Measurements from ENCODE around the gene NEMP1. TPM values are rescaled to one million over a fixed set of nuclear protein-coding genes. Genes with fewer than 3 reads are reported as not detected.

The NEMP1 gene
- total and polyA plus RNA-seq, 10 of the 15 experiments (the other 5 are each of a cell fraction or from before 2014, with no cell fraction given): 4.0 to 45.9 (median 19.8) TPM

DNA sequence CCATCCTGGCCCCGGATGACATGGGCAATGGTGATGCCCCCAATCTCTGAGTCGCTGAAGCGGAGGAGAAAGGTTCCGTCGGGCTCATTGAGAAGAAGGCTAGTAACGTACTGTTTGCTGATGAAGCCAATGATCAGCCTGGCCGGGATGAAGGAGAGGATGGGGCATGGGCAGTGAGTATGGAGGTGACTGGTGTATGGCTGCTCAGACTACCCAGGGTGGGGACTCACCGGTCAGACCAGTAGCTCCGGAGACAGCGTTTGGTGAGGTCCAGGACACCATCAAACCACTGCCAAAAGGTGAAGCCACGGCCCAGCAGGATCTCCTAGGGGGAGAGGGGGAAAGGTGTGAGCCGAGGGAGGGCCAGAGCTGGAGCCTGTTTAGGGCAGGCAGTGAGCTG is 21.2 kb upstream of the NEMP1 start:
- in situ Hi-C loops (cut with MboI) (no loop called here), intact Hi-C loops (cut with micrococcal nuclease; ENCODE audit: unreplicated experiment) (no loop called here)
- BruUV-seq (replicated peaks): no TSS peak
- DNase-seq (ENCODE audit: low read depth, low spot score): no peak
- SMC1A ChIA-PET (ENCODE audit: uncharacterized antibody, unreplicated experiment): interaction anchor here (10.4 kb wide), 1 partner anchor 9 kb away, joined by 120 read pairs; the partner anchor contains the start of gene STAT6
- Histone ChIP-seq H3K36me3 (ENCODE audit: control insufficient read depth in 2 of 2, insufficient read depth in 2 of 2, low read length in 1 of 2) (peaks cover 20 to 30% of the 10 kb centered on the region in 2 experiments), H3K4me2 (ENCODE audit: control insufficient read depth, insufficient read depth) (no peak overlapping the region; the same call in 1 of the 2 replicates), H2AFZ (ENCODE audit: control insufficient read depth, low read depth, low read length) (no peak overlapping the region), H3K79me2 (ENCODE audit: control insufficient read depth, insufficient read depth, low read length) (no peaks in the 10 kb centered on the region), H3K4me3 (no peak overlapping the region), H3K4me1 (ENCODE audit: control insufficient read depth, insufficient read depth, low read length) (peaks cover 9% of the 10 kb centered on the region), H3K9me3 (replicated peaks; ENCODE audit: control insufficient read depth, insufficient read depth, low read length) (no peaks in the 10 kb centered on the region), H3K9ac (ENCODE audit: control insufficient read depth, insufficient read depth, low read length) (no peak overlapping the region), H3K27me3 (replicated peaks in 1 of 2; ENCODE audit: control insufficient read depth in 2 of 2, insufficient read depth in 2 of 2, low read length in 1 of 2) (no peaks in the 10 kb centered on the region), H4K20me1 (ENCODE audit: control insufficient read depth, insufficient read depth) (no peaks in the 10 kb centered on the region), H3K27ac (ENCODE audit: control insufficient read depth, insufficient read depth) (no peak overlapping the region)
- CTCF ChIA-PET: interaction anchor here (2.5 to 3.5 kb wide), 2 partner anchors 12 to 94 kb away, joined by 7 to 23 read pairs; partner anchors contain the start of gene STAT6
- TF ChIP-seq POLR2AphosphoS5 (IDR thresholded peaks at IDR 0.05; ENCODE audit: low read length): peak; percentile 32; the same call in 1 of the 2 replicates
- no peak for TF ChIP-seq RAD21 (IDR thresholded peaks at IDR 0.05; ENCODE audit: insufficient read depth, low read depth, low read length)
- ATAC-seq: no peak
- WGBS (ENCODE audit: insufficient coverage, insufficient replicate concordance, low lambda C conversion rate, missing lambda C conversion rate): 98% methylated on average over 11 of the region's 12 CpGs
- POLR2A ChIA-PET: interaction anchor here (0.5 to 4.4 kb wide), 4 partner anchors 11 to 34 kb away, joined by 6 to 40 read pairs (median 7); partner anchors contain the start of genes NEMP1 and STAT6
- RAD21 ChIA-PET (ENCODE audit: unreplicated experiment): interaction anchor here (1.9 kb wide), 1 partner anchor 12 kb away, joined by 5 read pairs; no protein-coding TSS in a partner anchor
- FAIRE-seq: no peak

DNA sequence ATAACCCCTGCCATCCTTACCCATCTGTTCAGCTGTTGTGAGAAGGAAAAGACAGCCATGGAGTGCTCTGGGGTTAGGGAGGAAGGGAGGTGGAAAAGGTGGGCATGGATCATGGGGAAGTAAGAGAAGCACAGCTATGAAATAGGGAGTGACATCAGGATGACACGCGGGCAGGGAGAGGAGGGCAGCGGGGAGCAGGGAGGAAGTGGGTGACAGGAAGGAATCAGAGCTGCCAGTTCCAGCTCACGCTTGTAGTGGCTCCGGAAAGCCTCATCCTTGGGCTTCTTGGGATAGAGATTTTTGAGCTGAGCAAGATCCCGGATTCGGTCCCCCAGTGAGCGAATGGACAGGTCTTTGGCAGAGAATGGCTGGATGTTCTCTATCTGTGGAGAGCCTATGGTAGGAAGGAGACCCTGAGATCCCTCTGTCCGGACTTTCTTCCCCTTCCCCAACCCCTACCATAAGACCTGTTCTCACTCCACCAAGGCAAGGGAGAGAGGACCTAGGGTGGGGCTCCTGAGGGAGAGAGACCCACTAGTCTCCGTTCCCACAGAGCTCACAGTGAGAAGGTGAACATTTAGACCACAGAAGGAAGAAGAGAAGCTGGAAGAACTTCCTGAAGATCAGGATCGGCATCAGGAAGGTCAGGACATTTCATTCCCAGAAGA is 20.6 kb upstream of the NEMP1 start:
- in situ Hi-C loops (cut with MboI): no loop called here
- Histone ChIP-seq H3K4me3 (no peak overlapping the region), H3K79me2 (ENCODE audit: control insufficient read depth, insufficient read depth, low read length) (peaks cover under 1% of the 10 kb centered on the region; the same call in 1 of the 2 replicates), H3K4me1 (ENCODE audit: control insufficient read depth, insufficient read depth, low read length) (peaks cover 15% of the 10 kb centered on the region), H3K9me3 (replicated peaks; ENCODE audit: control insufficient read depth, insufficient read depth, low read length) (no peaks in the 10 kb centered on the region), H3K36me3 (ENCODE audit: control insufficient read depth in 2 of 2, insufficient read depth in 2 of 2, low read length in 1 of 2) (peaks cover 19 to 26% of the 10 kb centered on the region in 2 experiments), H4K20me1 (ENCODE audit: control insufficient read depth, insufficient read depth) (no peaks in the 10 kb centered on the region), H3K27ac (ENCODE audit: control insufficient read depth, insufficient read depth) (no peak overlapping the region), H2AFZ (ENCODE audit: control insufficient read depth, low read depth, low read length) (no peak overlapping the region), H3K9ac (ENCODE audit: control insufficient read depth, insufficient read depth, low read length) (no peak overlapping the region), H3K4me2 (ENCODE audit: control insufficient read depth, insufficient read depth) (no peak overlapping the region), H3K27me3 (replicated peaks in 1 of 2; ENCODE audit: control insufficient read depth in 2 of 2, insufficient read depth in 2 of 2, low read length in 1 of 2) (no peaks in the 10 kb centered on the region)
- ChIA-PET CTCF (interaction anchor here (0.8 to 4.2 kb wide), 5 partner anchors 13 to 94 kb away, joined by 3 to 23 read pairs (median 7); partner anchors contain the start of gene STAT6), POLR2A (interaction anchor here (0.5 to 4.4 kb wide), 4 partner anchors 10 to 34 kb away, joined by 3 to 40 read pairs (median 6); partner anchors contain the start of genes NEMP1 and STAT6), SMC1A (ENCODE audit: uncharacterized antibody, unreplicated experiment) (interaction anchor here (10.4 kb wide), 1 partner anchor 10 kb away, joined by 120 read pairs; the partner anchor contains the start of gene STAT6), RAD21 (ENCODE audit: unreplicated experiment) (interaction anchor here (1.5 to 1.9 kb wide), 2 partner anchors 13 to 30 kb away, joined by 3 to 5 read pairs; no protein-coding TSS in a partner anchor)
- BruUV-seq (replicated peaks): no TSS peak
- intact Hi-C loops (cut with micrococcal nuclease; ENCODE audit: unreplicated experiment): no loop called here
- WGBS (ENCODE audit: insufficient coverage, insufficient replicate concordance, low lambda C conversion rate, missing lambda C conversion rate): 85% methylated on average over 11 of the region's 11 CpGs
- TF ChIP-seq STAT3 (IDR thresholded peaks at IDR 0.05; ENCODE audit: low read depth, low read length) (no peak), MEF2B (IDR thresholded peaks at IDR 0.05; ENCODE audit: partially characterized antibody, poor library complexity, severe bottlenecking) (no peak)
- FAIRE-seq: no peak
- DNase-seq (ENCODE audit: low read depth, low spot score): no peak
- ATAC-seq: no peak
